GM19455 (cell line): ENCODE measurements around the gene TBC1D9B.

ENCODE experiments used
- ATAC-seq: cut with Tn5 transposase; IDR thresholded peaks from one replicate; pipeline ENCODE4 v1.9.1; 2021; ENCODE audit not compliant: unreplicated experiment

The TBC1D9B gene

GRCh38 chr5:179908528-179908927 is 831 bp upstream of the TBC1D9B start:
- no peak for ATAC-seq

GRCh38 chr5:179906795-179907555 is 722 bp downstream of the TBC1D9B start:
- peak; percentile 33 for ATAC-seq

- ATAC-seq, result no peak
Observed at GRCh38 chr5:179906294-179906794, 1.4 kb downstream of the TBC1D9B start.

- ATAC-seq, result no peak
Observed at GRCh38 chr5:179905161-179905560, 2.5 kb downstream of the TBC1D9B start.

- ATAC-seq, result no peak
Observed at GRCh38 chr5:179904463-179905160, 3.1 kb downstream of the TBC1D9B start.

- ATAC-seq, result no peak
Observed at GRCh38 chr5:179902763-179903158, 4.9 kb downstream of the TBC1D9B start.

GRCh38 chr5:179901915-179902762 is 5.6 kb downstream of the TBC1D9B start:
- ATAC-seq, result no peak

GRCh38 chr5:179901462-179901861 is 6.2 kb downstream of the TBC1D9B start:
- no peak for ATAC-seq

GRCh38 chr5:179900711-179901110 is 7.0 kb downstream of the TBC1D9B start:
- no peak for ATAC-seq

GRCh38 chr5:179900206-179900605 is 7.5 kb downstream of the TBC1D9B start:
- ATAC-seq, result no peak

- ATAC-seq, result no peak
Observed at GRCh38 chr5:179895861-179896260, 11.8 kb downstream of the TBC1D9B start.

GRCh38 chr5:179893958-179894895 is 13.5 kb downstream of the TBC1D9B start:
- ATAC-seq, result no peak

GRCh38 chr5:179893076-179893957 is 14.4 kb downstream of the TBC1D9B start:
- no peak for ATAC-seq

GRCh38 chr5:179892255-179892654 is 15.4 kb downstream of the TBC1D9B start:
- ATAC-seq, result no peak

GRCh38 chr5:179890751-179891682 is 16.7 kb downstream of the TBC1D9B start:
- no peak for ATAC-seq

- ATAC-seq, result no peak
Observed at GRCh38 chr5:179889885-179890284, 17.8 kb downstream of the TBC1D9B start.

GRCh38 chr5:179887802-179888201 is 19.9 kb downstream of the TBC1D9B start:
- no peak for ATAC-seq

GRCh38 chr5:179887095-179887494 is 20.6 kb downstream of the TBC1D9B start:
- no peak for ATAC-seq
